Stimulated activated CD4-positive, alpha-beta T cell treated with anti-CD3 and anti-CD28 coated beads, Interleukin-4, amount 100 ng/mL, for 1 hour (primary cell): ENCODE data around the gene OS9.

Experiments used
- DNase-seq: peaks from one replicate; pipeline ENCODE4 v3.0.0-alpha.2; 2020

Gene OS9

GRCh38 chr12:57754411-57755193 lies 60.7 kb downstream of the OS9 start, which contains the start of gene MARCHF9:
MARCHF9 (plus strand) TSS chr12:57755103; CDS start chr12:57755529, 426 bp downstream.
- DNase-seq: peak; percentile 83

GRCh38 chr12:57755194-57755453 lies 61.2 kb downstream of the OS9 start:
- no peak for DNase-seq

GRCh38 chr12:57755454-57756372 lies 61.8 kb downstream of the OS9 start:
- peak; percentile 42 for DNase-seq

- peak; percentile 72 for DNase-seq
Measured at GRCh38 chr12:57756406-57757341, 62.7 kb downstream of the OS9 start.

GRCh38 chr12:57757771-57758170 lies 63.8 kb downstream of the OS9 start:
- DNase-seq: no peak

- no peak for DNase-seq
Measured at GRCh38 chr12:57758552-57759359, 64.8 kb downstream of the OS9 start.

- DNase-seq: peak; percentile 46
Measured at GRCh38 chr12:57759360-57759980, 65.5 kb downstream of the OS9 start.

- DNase-seq: no peak
Measured at GRCh38 chr12:57760347-57760982, 66.5 kb downstream of the OS9 start.

GRCh38 chr12:57761391-57761998 lies 67.6 kb downstream of the OS9 start:
- DNase-seq: no peak

GRCh38 chr12:57762463-57762862 lies 68.5 kb downstream of the OS9 start:
- no peak for DNase-seq

GRCh38 chr12:57763881-57764661 lies 70.1 kb downstream of the OS9 start:
- no peak for DNase-seq

GRCh38 chr12:57764662-57765002 lies 70.7 kb downstream of the OS9 start:
- DNase-seq: peak; percentile 46

GRCh38 chr12:57765003-57765697 lies 71.2 kb downstream of the OS9 start:
- DNase-seq: peak; percentile 69

GRCh38 chr12:57765698-57766463 lies 71.9 kb downstream of the OS9 start:
- DNase-seq: no peak

GRCh38 chr12:57766464-57767304 lies 72.8 kb downstream of the OS9 start, which contains the start of gene CYP27B1:
CYP27B1 (minus strand) TSS chr12:57767078; CDS start chr12:57767041, 37 bp downstream.
- DNase-seq: peak; percentile 22

GRCh38 chr12:57767305-57767698 lies 73.4 kb downstream of the OS9 start:
- DNase-seq: no peak

GRCh38 chr12:57767876-57768275 lies 73.9 kb downstream of the OS9 start:
- DNase-seq: no peak
